IPS DF 6.9 (cell line): ENCODE results near the gene ZNF792.
"Not testable (repeated sequence)": the region's sequence is repeated elsewhere in the genome, so short reads cannot be mapped to it uniquely, and the experiment has no call there.

Experiments
- DNase-seq: peaks from one replicate; pipeline ENCODE4 v3.0.0-alpha.2; 2013; ENCODE audit warnings: low read depth, low spot score
- H3K27ac ChIP-seq: one replicate; pipeline ENCODE4 v1.5.1; 2013; ENCODE audit warnings: low read length, control low read depth
- H3K27me3 ChIP-seq: 2 replicates; pipeline ENCODE4 v1.6.1; 2013; ENCODE audit warnings: mild to moderate bottlenecking, low read length; ENCODE audit not compliant: control insufficient read depth, insufficient read depth
- H3K36me3 ChIP-seq: 2 replicates; pipeline ENCODE4 v1.6.1; 2013; ENCODE audit warnings: low read length; ENCODE audit not compliant: control insufficient read depth, insufficient read depth
- H3K4me1 ChIP-seq: 2 replicates; pipeline ENCODE4 v1.6.1; 2013; ENCODE audit warnings: low read length; ENCODE audit not compliant: control insufficient read depth, insufficient read depth
- H3K4me3 ChIP-seq: 2 replicates; pipeline ENCODE4 v1.5.1; 2013; ENCODE audit warnings: mild to moderate bottlenecking, low read length
- H3K9me3 ChIP-seq: 2 replicates; pipeline ENCODE4 v1.6.1; 2013; ENCODE audit warnings: low read length, inconsistent platforms; ENCODE audit not compliant: control insufficient read depth, insufficient read depth
- WGBS: extraction: QIAGEN DNeasy Blood & Tissue Kit; methylation state at CpG from one replicate; pipeline ENCODE4 v1.1.7; 2013; ENCODE audit warnings: mixed read lengths, missing lambda C conversion rate; ENCODE audit not compliant: insufficient read length, insufficient coverage; 5-methylcytosine and 5-hydroxymethylcytosine counted together

The ZNF792 gene

DNA sequence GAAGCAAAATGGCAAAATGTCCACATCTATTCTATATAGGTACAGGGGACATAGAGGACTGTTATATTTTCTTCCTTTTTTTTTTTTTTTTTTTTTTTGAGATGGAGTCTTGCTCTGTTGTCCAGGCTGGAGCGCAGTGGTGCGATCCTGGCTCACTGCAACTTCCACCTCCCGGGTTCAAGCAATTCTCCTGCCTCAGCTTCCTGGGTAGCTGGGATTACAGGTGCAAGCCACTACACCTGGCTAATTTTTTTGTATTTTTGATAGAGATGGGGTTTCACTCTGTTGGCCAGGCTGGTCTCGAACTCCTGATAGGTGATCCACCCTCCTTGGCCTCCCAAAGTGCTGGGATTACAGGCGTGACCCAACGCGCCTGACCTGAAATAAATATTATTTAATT, 34.2 kb upstream of the ZNF792 start:
- not testable (repeated sequence) for DNase-seq, H3K9me3 ChIP-seq, H3K27me3 ChIP-seq, H3K27ac ChIP-seq, H3K4me3 ChIP-seq, H3K4me1 ChIP-seq, H3K36me3 ChIP-seq
- no CpG with 5 or more reads among the region's 7 CpGs for WGBS

DNA sequence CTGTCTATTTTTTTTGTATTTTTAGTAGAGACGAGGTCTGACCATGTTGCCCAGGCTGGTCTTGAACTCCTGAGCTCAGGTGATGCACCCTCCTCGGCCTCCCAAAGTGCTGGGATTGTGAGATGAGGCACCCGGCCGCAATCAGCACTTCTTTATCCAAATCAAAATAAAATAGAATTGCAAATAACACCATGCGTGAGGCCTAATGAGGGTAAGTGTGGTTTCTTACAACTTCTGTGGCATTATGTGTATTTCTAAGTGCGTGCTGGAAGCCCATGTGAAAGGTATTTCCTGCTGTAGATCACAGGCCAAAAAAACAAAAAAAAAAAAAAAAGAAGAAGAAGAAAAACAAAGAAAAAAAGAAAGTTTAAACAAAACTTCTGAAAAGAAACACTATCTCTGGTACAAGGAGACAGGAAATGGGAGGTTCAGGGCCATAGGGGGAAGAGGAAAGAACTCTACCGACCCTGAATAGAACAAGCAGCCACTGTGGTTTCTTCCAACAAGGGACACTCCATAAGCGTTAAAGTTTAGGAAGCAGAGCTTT, 33.1 kb upstream of the ZNF792 start:
- H3K4me3 ChIP-seq: no peak overlapping the region
- H3K36me3 ChIP-seq: no peaks in the 10 kb centered on the region
- no peak overlapping the region for H3K27ac ChIP-seq
- DNase-seq: no peak
- WGBS: no CpG with 5 or more reads among the region's 8 CpGs
- H3K27me3 ChIP-seq: no peaks in the 10 kb centered on the region
- no peaks in the 10 kb centered on the region for H3K9me3 ChIP-seq
- 0 out of 2 replicates have a peak, but pooled peaks cover 2% of the 10 kb centered on the region for H3K4me1 ChIP-seq

GRCh38 chr19:34995551-34995950, 31.5 kb upstream of the ZNF792 start:
- Histone ChIP-seq H3K27me3 (no peaks in the 10 kb centered on the region), H3K36me3 (no peaks in the 10 kb centered on the region), H3K9me3 (no peaks in the 10 kb centered on the region), H3K4me1 (0 out of 2 replicates have a peak, but pooled peaks cover 2% of the 10 kb centered on the region), H3K27ac (no peak overlapping the region), H3K4me3 (no peak overlapping the region)
- no peak for DNase-seq
- no CpG with 5 or more reads among the region's 8 CpGs for WGBS

DNA sequence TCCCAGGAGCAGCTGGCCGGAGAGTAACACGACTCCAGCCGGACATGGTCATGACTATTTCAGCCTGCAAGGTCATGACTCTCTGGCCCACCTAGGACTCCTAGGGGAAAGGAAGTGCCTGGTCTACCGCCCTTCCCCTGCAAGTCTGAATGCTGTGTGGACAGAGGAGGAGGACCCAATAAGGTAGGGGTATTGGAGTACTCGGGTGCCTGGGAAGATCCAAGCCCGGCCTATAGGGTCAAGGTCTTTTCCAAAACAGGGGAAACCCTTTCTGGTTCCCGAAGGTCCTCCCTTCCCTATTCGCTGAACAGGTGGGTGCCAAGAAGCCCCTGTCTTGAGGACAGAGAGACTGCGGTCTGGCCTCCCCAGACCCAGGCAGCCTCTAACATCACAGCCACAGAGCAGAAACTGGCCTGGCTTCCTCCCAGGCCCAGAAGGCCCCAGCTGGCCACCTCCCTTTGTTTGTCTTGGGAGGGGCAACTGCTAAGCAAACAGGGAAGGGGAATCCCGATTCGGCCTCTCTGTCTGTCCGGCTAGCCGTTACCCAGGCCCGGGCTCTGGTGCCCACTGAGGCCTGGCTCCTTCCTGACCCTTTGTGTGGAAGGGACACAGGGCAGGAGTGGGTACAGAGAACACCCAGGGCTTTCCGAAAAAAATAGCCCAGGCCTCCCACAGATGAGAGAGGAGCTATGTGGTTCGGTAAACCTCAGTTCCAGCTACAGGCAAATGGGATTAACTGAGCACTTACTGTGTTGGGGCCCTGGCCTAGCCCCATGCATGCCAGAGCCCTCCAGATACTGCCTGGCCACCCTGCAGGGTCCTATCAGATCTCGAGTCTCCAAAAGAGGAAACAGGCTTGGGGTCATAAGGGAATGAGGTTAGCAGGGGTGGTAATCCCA, 30.9 kb upstream of the ZNF792 start:
- 0 out of 2 replicates have a peak, but pooled peaks cover 2% of the 10 kb centered on the region for H3K4me1 ChIP-seq
- no CpG with 5 or more reads among the region's 17 CpGs for WGBS
- no peak overlapping the region for H3K27ac ChIP-seq
- H3K9me3 ChIP-seq: no peaks in the 10 kb centered on the region
- no peaks in the 10 kb centered on the region for H3K27me3 ChIP-seq
- no peaks in the 10 kb centered on the region for H3K36me3 ChIP-seq
- no peak overlapping the region for H3K4me3 ChIP-seq
- no peak for DNase-seq

DNA sequence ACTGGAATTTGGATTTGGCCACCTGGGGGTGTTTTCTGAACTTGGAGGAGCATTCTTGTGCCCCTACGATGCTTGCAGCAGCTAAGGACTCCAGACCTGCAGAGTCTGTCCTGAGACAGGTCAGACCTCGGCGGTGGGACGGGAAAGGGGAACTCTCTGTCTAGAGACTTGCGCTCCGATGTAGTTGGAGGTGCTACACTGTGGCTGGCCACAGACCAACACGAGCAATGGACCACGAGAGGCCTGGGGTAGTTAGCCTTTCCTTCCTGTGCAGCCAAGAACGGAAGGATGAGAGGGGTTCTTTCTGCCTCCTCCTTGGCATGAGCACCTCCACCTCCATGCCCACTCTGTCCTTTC, 30.2 kb upstream of the ZNF792 start:
- Histone ChIP-seq H3K27me3 (no peaks in the 10 kb centered on the region), H3K36me3 (no peaks in the 10 kb centered on the region), H3K9me3 (no peaks in the 10 kb centered on the region), H3K27ac (no peak overlapping the region), H3K4me3 (no peak overlapping the region), H3K4me1 (0 out of 2 replicates have a peak, but pooled peaks cover 2% of the 10 kb centered on the region)
- DNase-seq: no peak
- WGBS: no CpG with 5 or more reads among the region's 9 CpGs

DNA sequence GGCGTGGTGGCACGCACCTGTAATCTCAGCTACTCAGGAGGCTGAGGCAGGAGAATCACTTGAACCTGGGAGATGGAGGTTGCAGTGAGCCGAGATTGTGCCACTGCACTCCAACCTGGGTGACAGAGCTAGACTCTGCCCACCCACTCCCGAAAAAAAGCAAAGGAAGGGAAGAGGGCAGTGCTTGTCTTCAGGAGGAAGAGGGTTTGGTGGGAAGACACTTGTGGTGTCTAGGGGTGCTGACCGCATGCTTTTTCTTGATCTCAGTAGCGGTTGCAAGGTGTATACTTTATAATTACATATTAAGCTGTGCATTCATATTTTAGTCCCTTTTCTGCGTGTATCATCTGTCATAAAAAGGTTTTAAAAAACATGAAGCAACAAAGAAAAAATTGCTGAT, 28.6 kb upstream of the ZNF792 start:
- DNase-seq, H3K27me3 ChIP-seq, H3K4me1 ChIP-seq, H3K27ac ChIP-seq, H3K36me3 ChIP-seq, H3K4me3 ChIP-seq, H3K9me3 ChIP-seq: not testable (repeated sequence)
- WGBS: no CpG with 5 or more reads among the region's 7 CpGs

DNA sequence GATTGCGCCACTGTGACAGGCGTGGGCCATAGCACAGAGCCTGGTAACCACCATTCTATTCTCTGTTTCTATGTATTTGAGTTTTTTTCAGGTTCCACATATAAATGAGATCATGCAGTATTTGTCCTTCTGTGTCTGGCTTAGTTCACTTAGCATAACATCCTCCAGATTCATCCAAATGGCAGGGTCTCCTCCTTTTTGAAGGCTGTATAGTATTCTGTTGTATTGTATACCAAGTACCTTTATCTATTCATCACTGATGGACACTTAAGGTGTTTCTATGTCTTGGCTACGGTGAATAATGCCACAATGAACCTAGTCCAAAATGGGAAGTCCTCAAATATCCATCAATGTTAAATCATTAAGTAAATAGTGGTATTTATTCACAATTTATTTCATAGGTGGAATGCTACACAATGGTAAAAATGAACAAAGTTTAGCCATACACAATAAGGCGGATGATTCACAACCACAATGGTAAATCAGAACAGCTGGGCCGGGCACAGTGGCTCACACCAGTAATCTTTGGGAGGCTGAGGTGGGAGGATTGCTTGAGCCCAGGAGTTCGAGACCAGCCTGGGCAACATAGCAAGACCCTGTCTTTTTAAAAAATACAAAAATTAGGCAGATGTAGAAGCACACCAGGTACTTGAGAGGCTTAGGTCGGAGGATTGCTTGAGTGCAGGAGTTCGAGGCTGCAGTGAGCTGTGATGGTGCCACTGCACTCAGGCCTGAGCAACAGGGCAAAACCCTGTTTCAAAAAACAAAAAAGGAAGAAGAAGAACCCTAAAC, 27.7 kb upstream of the ZNF792 start:
- H3K27me3 ChIP-seq: no peaks in the 10 kb centered on the region
- H3K4me1 ChIP-seq: 0 out of 2 replicates have a peak, but pooled peaks cover 2% of the 10 kb centered on the region
- H3K4me3 ChIP-seq: no peak overlapping the region
- no peaks in the 10 kb centered on the region for H3K36me3 ChIP-seq
- no peaks in the 10 kb centered on the region for H3K9me3 ChIP-seq
- WGBS: no CpG with 5 or more reads among the region's 8 CpGs
- no peak for DNase-seq
- no peak overlapping the region for H3K27ac ChIP-seq

DNA sequence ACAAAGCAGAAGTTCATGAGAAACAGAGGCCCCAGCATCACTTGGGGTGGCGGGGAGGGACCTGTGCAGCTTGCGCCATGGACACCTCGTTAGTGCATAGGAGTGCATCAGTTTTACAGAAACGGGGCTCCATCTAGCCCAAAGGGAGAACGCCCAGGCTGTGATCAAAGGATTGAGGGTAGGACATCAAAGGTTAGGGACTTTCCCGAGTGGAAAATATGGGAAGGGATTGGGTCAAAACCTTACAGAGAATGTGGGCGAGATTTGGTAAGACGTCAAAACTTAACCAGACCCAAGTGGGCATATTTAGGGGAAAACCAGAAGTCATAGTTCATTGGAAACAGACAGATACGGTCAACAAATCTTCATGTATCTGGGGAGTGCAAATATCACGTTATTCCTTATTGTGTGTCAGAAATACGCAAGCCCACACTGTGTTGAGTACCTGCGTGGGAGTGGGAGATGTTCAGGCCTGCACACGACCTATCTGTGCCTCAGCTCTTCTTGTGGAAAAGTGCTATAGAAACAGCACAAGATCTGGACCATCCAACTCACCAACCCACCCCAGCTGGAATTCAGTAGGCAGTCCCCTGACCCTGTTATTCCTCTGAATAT, 26.7 kb upstream of the ZNF792 start:
- Histone ChIP-seq H3K9me3 (no peaks in the 10 kb centered on the region), H3K4me3 (no peak overlapping the region), H3K4me1 (peaks cover 2% of the 10 kb centered on the region; the same call in 1 of the 2 replicates), H3K36me3 (no peaks in the 10 kb centered on the region), H3K27me3 (no peaks in the 10 kb centered on the region), H3K27ac (no peak overlapping the region)
- no peak for DNase-seq
- WGBS: no CpG with 5 or more reads among the region's 13 CpGs

DNA sequence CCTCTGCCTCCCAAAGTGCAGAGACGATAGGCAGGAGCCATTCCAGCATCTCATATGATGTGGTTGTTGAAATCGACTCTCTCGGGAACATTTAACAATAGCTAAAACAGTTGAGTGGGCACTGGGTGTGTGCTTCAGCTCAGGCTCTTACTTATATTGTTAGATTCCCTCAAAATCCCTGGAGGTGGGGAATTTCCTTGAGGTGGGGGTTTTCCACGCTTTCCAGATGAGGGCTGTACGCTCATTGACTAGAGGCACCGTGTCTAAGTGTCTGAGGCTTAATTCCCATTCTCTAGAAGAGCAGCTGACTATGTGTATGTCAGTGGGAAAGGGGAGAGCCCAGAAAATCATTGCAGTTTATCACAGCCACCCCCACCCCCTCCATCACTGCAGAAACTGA, 25.3 kb upstream of the ZNF792 start:
- DNase-seq: no peak
- H3K4me3 ChIP-seq: no peak overlapping the region
- H3K4me1 ChIP-seq: peaks cover under 1% of the 10 kb centered on the region; the same call in 1 of the 2 replicates
- WGBS: no CpG with 5 or more reads among the region's 6 CpGs
- no peaks in the 10 kb centered on the region for H3K27me3 ChIP-seq
- no peak overlapping the region for H3K27ac ChIP-seq
- H3K9me3 ChIP-seq: no peaks in the 10 kb centered on the region
- H3K36me3 ChIP-seq: no peaks in the 10 kb centered on the region

DNA sequence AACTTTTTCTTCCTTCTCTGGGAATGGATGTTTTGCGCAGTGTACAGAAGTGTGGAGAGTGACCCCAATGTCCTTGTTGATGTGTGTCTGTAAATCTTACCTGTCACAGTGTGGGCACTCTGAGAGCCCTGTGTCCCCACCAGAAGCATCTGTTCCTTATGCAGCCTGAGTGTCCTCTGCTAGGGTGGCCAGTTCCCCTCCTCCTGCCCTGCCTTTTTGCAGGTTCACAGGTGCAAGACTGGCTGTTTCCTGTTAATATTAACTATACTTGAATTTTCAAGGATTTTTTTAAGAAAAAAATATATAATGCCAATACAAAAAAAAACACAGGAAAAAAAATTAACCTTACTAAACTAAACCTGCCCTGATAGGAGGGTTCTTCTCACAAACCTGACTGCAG, 24.1 kb upstream of the ZNF792 start:
- DNase-seq: no peak
- H3K27ac ChIP-seq: no peak overlapping the region
- WGBS: no CpG with 5 or more reads among the region's 1 CpG

More for the DNA sequence above, 24.1 kb upstream of the ZNF792 start:
- H3K36me3 ChIP-seq: no peaks in the 10 kb centered on the region
- no peak overlapping the region for H3K4me3 ChIP-seq
- H3K27me3 ChIP-seq: no peaks in the 10 kb centered on the region
- H3K4me1 ChIP-seq: no peaks in the 10 kb centered on the region; the same call in 1 of the 2 replicates
- H3K9me3 ChIP-seq: no peaks in the 10 kb centered on the region
